ENCODE data around the gene MPC2. TPM values are rescaled to one million over a fixed set of nuclear protein-coding genes. Genes with fewer than 3 reads are reported as not detected.
"Not testable (repeated sequence)": the region's sequence is repeated elsewhere in the genome, so short reads cannot be mapped to it uniquely, and the experiment has no call there.

MPC2 gene
- total and polyA plus RNA-seq, 4 experiments from 2014 or later = 30.8 to 123 (median 60.5) TPM

DNA sequence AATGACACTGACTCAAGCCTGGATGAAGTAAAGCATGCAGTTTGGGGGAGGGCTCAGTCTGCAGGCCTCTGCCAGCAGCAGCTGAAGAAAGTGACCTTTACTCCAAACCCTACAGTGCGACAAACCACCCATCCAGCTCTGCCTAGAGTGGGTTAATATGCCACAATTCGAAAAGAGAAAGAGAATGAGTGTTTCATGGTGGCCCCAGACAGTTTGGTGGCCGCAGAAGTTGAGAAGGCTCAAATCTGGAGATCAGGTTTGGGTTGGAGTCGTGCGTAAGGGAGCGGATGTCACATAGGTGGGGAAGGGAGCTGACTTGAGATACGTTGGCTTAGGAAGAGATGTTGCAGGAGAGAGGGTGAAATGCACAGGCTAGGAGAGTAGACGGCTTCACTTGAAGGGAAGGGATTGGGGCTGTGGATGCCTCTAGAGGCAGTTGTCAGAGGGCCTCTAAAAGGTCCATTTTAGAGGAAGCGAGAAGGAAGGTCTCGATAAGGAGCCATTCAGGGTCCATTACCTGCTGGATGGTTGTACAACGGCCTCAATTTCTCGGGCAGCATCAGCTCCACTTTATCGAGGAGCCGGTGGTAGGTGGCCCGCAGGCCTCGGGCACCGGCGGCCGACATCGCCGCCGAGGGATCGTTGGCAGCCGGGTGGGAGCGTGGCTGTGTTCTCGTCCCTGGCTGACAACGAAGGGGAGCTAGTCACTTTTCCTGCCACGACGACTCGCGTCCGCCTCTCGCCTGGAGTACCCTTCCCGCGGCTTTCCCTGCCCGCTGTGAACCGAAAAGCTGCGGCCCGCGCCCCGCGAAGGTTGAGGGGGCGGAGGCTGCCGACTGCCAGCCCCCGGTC lies 1.4 kb downstream of the MPC2 start:
- H3K9me3 ChIP-seq (ENCODE audit: control insufficient read depth in 1 of 2, low read length in 2 of 2) = no peaks in the 10 kb centered on the region
- ChIA-PET CTCF (ENCODE audit: partially characterized antibody) (interaction anchor here (0.7 to 3.1 kb wide), 6 partner anchors 14 to 1433 kb away, joined by 3 to 14 read pairs (median 3); partner anchors contain the start of genes BLZF1 and NME7), POLR2A (ENCODE audit: partially characterized antibody) (interaction anchor here (0.6 to 2.3 kb wide), 32 partner anchors 8 to 1959 kb away, joined by 3 to 13 read pairs (median 4); partner anchors contain the start of genes ADCY10, BLZF1, CREG1 and GPA33)
- H3K27ac ChIP-seq (ENCODE audit: low read depth, low read length) = peak overlapping the region; percentile 85
- H3K4me3 Mint-ChIP-seq = peak overlapping the region; percentile 90 to 99 (median 94)
- peaks cover 24 to 51% (median 40%) of the 10 kb centered on the region in 4 donors for H3K4me1 Mint-ChIP-seq
- no peaks in the 10 kb centered on the region for H3K27me3 Mint-ChIP-seq
- peaks cover 28% of the 10 kb centered on the region for H3K4me1 ChIP-seq (ENCODE audit: insufficient read depth, low read length)
- H3K27ac Mint-ChIP-seq = peak overlapping the region; percentile 97 to 100 (median 98)
- DNase-seq = peak in 3 of 5 donors; percentile 38 to 56 (median 52)
- peak overlapping the region; percentile 69 to 83 for H3K4me3 ChIP-seq (ENCODE audit: low read length in 2 of 2)
- H3K9me3 Mint-ChIP-seq = peaks cover 0 to 1% (median 0%) of the 10 kb centered on the region in 8 donors
- no peaks in the 10 kb centered on the region for H3K36me3 ChIP-seq (ENCODE audit: insufficient read depth, low read length)
- intact Hi-C loops (cut with micrococcal nuclease) = loop anchor here (1.0 to 5.0 kb wide), 13 partner anchors 133 to 1958 kb away; partner anchors contain the start of genes ATP1B1, CREG1, METTL18 and NME7
- H3K27me3 ChIP-seq (ENCODE audit: insufficient read depth, low read length) = no peaks in the 10 kb centered on the region
- peaks cover 0 to 18% of the 10 kb centered on the region in 2 donors for H3K36me3 Mint-ChIP-seq

DNA sequence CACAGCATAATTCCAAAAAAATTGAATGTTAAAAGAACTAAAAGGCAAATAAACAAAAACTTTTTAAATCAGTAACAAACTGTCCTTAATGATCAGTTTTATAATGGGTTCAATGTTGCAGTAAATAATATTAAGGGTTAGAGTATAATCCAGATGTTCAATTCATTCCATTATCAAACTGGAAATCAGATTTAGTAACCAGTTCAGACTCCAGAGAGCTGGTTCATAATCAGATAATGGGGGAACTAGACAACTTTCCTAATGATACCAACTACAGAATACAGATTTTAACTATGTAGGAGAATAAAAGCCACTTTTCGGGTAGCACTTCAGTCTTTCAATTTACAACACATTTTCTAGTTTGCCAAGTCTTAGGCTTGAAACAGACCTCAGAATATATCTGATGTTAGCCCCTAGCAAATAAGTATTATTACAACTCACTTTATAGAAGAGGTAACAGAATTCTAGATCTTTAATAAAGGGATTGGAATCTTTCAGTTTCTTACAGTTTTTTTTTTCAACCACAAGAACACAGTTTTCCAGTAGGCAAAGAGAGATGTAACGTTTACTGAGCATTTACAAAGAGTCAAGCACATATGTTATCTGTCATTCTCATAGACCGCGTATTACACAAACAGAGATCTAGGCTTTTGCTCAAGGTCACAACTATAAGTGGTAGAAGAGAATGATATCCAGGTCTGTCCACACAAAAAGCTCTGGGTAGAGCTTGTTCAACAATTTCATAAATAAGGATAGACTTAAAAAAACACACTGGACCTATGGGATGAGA lies 2.3 kb downstream of the MPC2 start:
- H3K36me3 ChIP-seq (ENCODE audit: insufficient read depth, low read length) = no peaks in the 10 kb centered on the region
- Mint-ChIP-seq H3K36me3 (peaks cover 0 to 18% of the 10 kb centered on the region in 2 donors), H3K9me3 (peaks cover 0 to 1% (median 0%) of the 10 kb centered on the region in 8 donors), H3K4me3 (peak overlapping the region; percentile 90 to 99 (median 94)), H3K4me1 (peaks cover 24 to 54% (median 42%) of the 10 kb centered on the region in 4 donors), H3K27me3 (no peaks in the 10 kb centered on the region), H3K27ac (peak overlapping the region; percentile 97 to 100 (median 98))
- peaks cover 28% of the 10 kb centered on the region for H3K4me1 ChIP-seq (ENCODE audit: insufficient read depth, low read length)
- DNase-seq = no peak
- POLR2A ChIA-PET (ENCODE audit: partially characterized antibody) = interaction anchor here (1.3 to 2.3 kb wide), 9 partner anchors 11 to 844 kb away, joined by 3 to 13 read pairs (median 6); partner anchors contain the start of genes GPA33, RCSD1, SFT2D2 and TIPRL
- intact Hi-C loops (cut with micrococcal nuclease) = loop anchor here (5.0 kb wide), 5 partner anchors 148 to 1173 kb away; partner anchors contain the start of genes ATP1B1, CREG1, RCSD1 and TADA1
- no peaks in the 10 kb centered on the region for H3K9me3 ChIP-seq (ENCODE audit: control insufficient read depth in 1 of 2, low read length in 2 of 2)
- H3K27ac ChIP-seq (ENCODE audit: low read depth, low read length) = peak overlapping the region; percentile 85
- CTCF ChIA-PET (ENCODE audit: partially characterized antibody) = interaction anchor here (1.2 to 3.1 kb wide), 4 partner anchors 18 to 715 kb away, joined by 3 to 14 read pairs (median 4); partner anchors contain the start of gene POU2F1
- no peaks in the 10 kb centered on the region for H3K27me3 ChIP-seq (ENCODE audit: insufficient read depth, low read length)
- peak overlapping the region; percentile 69 to 83 for H3K4me3 ChIP-seq (ENCODE audit: low read length in 2 of 2)

DNA sequence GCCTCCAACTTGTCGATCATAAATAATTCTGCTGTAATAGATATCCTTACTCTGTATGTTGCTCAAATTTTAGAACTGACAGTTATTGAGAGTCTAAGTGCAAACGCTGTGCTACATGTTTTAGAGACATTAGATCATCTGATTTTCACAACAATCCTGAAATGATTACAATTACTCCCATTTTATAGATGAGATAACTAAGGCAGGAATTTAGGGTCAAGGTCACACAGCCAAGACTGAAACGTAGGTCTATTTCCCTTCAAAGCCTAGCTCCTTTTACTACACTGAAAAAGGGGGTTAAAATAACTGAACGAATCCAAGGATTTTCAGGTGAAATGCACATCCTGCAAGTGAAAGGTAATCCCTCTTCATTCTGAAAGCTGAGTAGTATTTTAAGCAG lies 3.1 kb downstream of the MPC2 start:
- peaks cover 0 to 1% (median 0%) of the 10 kb centered on the region in 8 donors for H3K9me3 Mint-ChIP-seq
- no peaks in the 10 kb centered on the region for H3K27me3 ChIP-seq (ENCODE audit: insufficient read depth, low read length)
- H3K4me3 Mint-ChIP-seq = peak overlapping the region in 4 of 8 donors; percentile 53 to 99 (median 60)
- H3K27me3 Mint-ChIP-seq = no peaks in the 10 kb centered on the region
- ChIA-PET POLR2A (ENCODE audit: partially characterized antibody) (no interaction called here), CTCF (ENCODE audit: partially characterized antibody) (interaction anchor here (1.4 to 3.1 kb wide), 2 partner anchors 149 to 714 kb away, joined by 5 to 14 read pairs; partner anchors contain the start of gene POU2F1)
- no peak overlapping the region for H3K27ac ChIP-seq (ENCODE audit: low read depth, low read length)
- peaks cover 28% of the 10 kb centered on the region for H3K4me1 ChIP-seq (ENCODE audit: insufficient read depth, low read length)
- peak overlapping the region in 2 of 7 donors; percentile 10 to 36 for H3K27ac Mint-ChIP-seq
- no peaks in the 10 kb centered on the region for H3K9me3 ChIP-seq (ENCODE audit: control insufficient read depth in 1 of 2, low read length in 2 of 2)
- no peak for DNase-seq
- H3K4me3 ChIP-seq (ENCODE audit: low read length in 2 of 2) = no peak overlapping the region
- intact Hi-C loops (cut with micrococcal nuclease) = no loop called here
- peaks cover 24 to 55% (median 39%) of the 10 kb centered on the region in 4 donors for H3K4me1 Mint-ChIP-seq
- H3K36me3 Mint-ChIP-seq = peaks cover 0 to 18% of the 10 kb centered on the region in 2 donors
- no peaks in the 10 kb centered on the region for H3K36me3 ChIP-seq (ENCODE audit: insufficient read depth, low read length)

GRCh38 chr1:167929725-167930124 lies 7.1 kb downstream of the MPC2 start:
- DNase-seq = no peak
- no peaks in the 10 kb centered on the region for H3K27me3 ChIP-seq (ENCODE audit: insufficient read depth, low read length)
- Mint-ChIP-seq H3K27ac (no peak overlapping the region), H3K4me3 (no peak overlapping the region), H3K27me3 (no peaks in the 10 kb centered on the region), H3K9me3 (no peaks in the 10 kb centered on the region), H3K36me3 (no peaks in the 10 kb centered on the region), H3K4me1 (peaks cover 17 to 34% (median 25%) of the 10 kb centered on the region in 4 donors)
- ChIA-PET CTCF (ENCODE audit: partially characterized antibody) (no interaction called here), POLR2A (ENCODE audit: partially characterized antibody) (no interaction called here)
- no peaks in the 10 kb centered on the region for H3K9me3 ChIP-seq (ENCODE audit: control insufficient read depth in 1 of 2, low read length in 2 of 2)
- peaks cover 13% of the 10 kb centered on the region for H3K4me1 ChIP-seq (ENCODE audit: insufficient read depth, low read length)
- intact Hi-C loops (cut with micrococcal nuclease) = no loop called here
- H3K36me3 ChIP-seq (ENCODE audit: insufficient read depth, low read length) = no peaks in the 10 kb centered on the region
- no peak overlapping the region for H3K27ac ChIP-seq (ENCODE audit: low read depth, low read length)
- H3K4me3 ChIP-seq (ENCODE audit: low read length in 2 of 2) = no peak overlapping the region

DNA sequence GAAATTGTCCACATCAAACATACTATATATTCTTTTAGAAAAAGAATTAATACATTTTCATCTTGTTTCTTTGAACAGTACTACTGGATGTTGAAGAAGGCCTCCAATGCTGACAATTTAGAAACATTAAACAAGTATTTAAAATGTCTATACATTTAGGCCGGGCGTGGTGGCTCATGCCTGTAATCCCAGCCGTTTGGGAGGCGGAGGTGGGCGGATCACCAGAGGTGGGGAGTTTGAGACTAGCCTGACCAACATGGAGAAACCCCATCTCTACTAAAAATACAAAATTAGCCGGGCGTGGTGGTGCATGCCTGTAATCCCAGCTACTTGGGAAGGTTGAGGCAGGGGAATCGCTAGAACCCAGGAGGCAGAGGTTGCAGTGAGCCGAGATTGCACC lies 8.0 kb downstream of the MPC2 start:
- peaks cover 10 to 27% (median 18%) of the 10 kb centered on the region in 4 donors for H3K4me1 Mint-ChIP-seq
- CTCF ChIA-PET (ENCODE audit: partially characterized antibody); H3K9me3 ChIP-seq (ENCODE audit: control insufficient read depth in 1 of 2, low read length in 2 of 2); H3K4me3 Mint-ChIP-seq; H3K36me3 Mint-ChIP-seq; H3K4me3 ChIP-seq (ENCODE audit: low read length in 2 of 2); POLR2A ChIA-PET (ENCODE audit: partially characterized antibody); intact Hi-C loops (cut with micrococcal nuclease); H3K27me3 ChIP-seq (ENCODE audit: insufficient read depth, low read length); H3K27me3 Mint-ChIP-seq; H3K4me1 ChIP-seq (ENCODE audit: insufficient read depth, low read length); H3K27ac Mint-ChIP-seq; H3K27ac ChIP-seq (ENCODE audit: low read depth, low read length); DNase-seq; H3K9me3 Mint-ChIP-seq; H3K36me3 ChIP-seq (ENCODE audit: insufficient read depth, low read length): not testable (repeated sequence)

- Histone ChIP-seq H3K27me3 (ENCODE audit: insufficient read depth, low read length) (no peaks in the 10 kb centered on the region), H3K4me3 (ENCODE audit: low read length in 2 of 2) (no peak overlapping the region), H3K9me3 (ENCODE audit: control insufficient read depth in 1 of 2, low read length in 2 of 2) (no peaks in the 10 kb centered on the region), H3K27ac (ENCODE audit: low read depth, low read length) (no peak overlapping the region), H3K4me1 (ENCODE audit: insufficient read depth, low read length) (peaks cover under 1% of the 10 kb centered on the region), H3K36me3 (ENCODE audit: insufficient read depth, low read length) (no peaks in the 10 kb centered on the region)
- Mint-ChIP-seq H3K4me3 (no peak overlapping the region), H3K4me1 (peaks cover 7 to 22% (median 13%) of the 10 kb centered on the region in 4 donors), H3K27ac (no peak overlapping the region), H3K27me3 (no peaks in the 10 kb centered on the region), H3K9me3 (no peaks in the 10 kb centered on the region), H3K36me3 (peaks cover 0 to under 1% of the 10 kb centered on the region in 2 donors)
- no peak for DNase-seq
- ChIA-PET POLR2A (ENCODE audit: partially characterized antibody) (no interaction called here), CTCF (ENCODE audit: partially characterized antibody) (no interaction called here)
- intact Hi-C loops (cut with micrococcal nuclease) = no loop called here
These were observed 8.4 kb downstream of the MPC2 start for GRCh38 chr1:167928457-167928852.
